Right ventricle myocardium superior (tissue), 1 donor: Measurements from ENCODE around the gene ROBO1. TPM values are rescaled to one million over a fixed set of nuclear protein-coding genes. Genes with fewer than 3 reads are reported as not detected.
A peak's percentile ranks its signal among the peaks of the same experiment; 100 is the strongest.

ENCODE experiments used
- ATAC-seq: fragments of 200-7000 bp; cut with Tn5 transposase; one replicate; pipeline ENCODE4 v1.9.1; 2020; ENCODE audit warnings: mild to moderate bottlenecking; ENCODE audit not compliant: poor library complexity
- DNase-seq: peaks from one replicate; pipeline ENCODE4 v3.0.0-alpha.2; 2020
- intact Hi-C: fragments of 100-400 bp; cut with DNase I; formaldehyde crosslinking; loops from one replicate; pipeline ENCODE4 v1.11.2; 2022
- total RNA-seq: library from RNA; stranded (reverse); fragmentation: NEBNext Ultra II Directional; extraction: Animal tissue kit (Norgen Biotek cat#: 25700); gene quantifications from one replicate; pipeline ENCODE4 v1.2.1, GENCODE V29; 2021
- donor health status: DM: no; HTN: yes; CAD: no; lungs with severe emphysema.

The ROBO1 gene
- total RNA-seq, 1 donor from 2014 or later: 6.7 TPM

GRCh38 chr3:79297245-79297960 is 470.4 kb downstream of the ROBO1 start:
- no peak for ATAC-seq

GRCh38 chr3:79286882-79287281 is 480.9 kb downstream of the ROBO1 start:
- intact Hi-C loops: no loop called here
- no peak for DNase-seq
- ATAC-seq: no peak

More at GRCh38 chr3:79297245-79297960, 470.4 kb downstream of the ROBO1 start:
- no peak for DNase-seq
- intact Hi-C loops: no loop called here

- no peak for DNase-seq
- intact Hi-C loops: no loop called here
These were observed 481.9 kb downstream of the ROBO1 start for GRCh38 chr3:79285871-79286270.

DNA sequence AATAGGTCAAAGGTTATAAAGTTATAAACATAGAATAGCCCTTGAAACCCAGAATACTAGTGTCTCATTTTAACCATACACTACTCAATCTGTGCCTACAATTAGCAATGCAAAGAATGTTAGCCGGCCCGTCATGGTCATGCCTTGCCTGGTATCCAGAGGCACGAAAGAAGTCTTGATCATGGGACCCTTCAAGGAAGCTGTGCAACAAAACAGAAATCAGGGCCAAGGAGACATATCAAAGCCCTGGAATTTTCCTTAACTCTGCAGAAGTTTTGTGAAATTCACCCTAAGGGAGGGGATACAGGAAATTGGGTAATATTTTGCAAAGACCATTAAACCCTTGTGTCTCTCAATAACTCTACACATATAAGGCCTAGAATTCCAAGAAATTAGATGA is 482.4 kb downstream of the ROBO1 start:
- ATAC-seq: no peak
- intact Hi-C loops: no loop called here
- DNase-seq: no peak

More at GRCh38 chr3:79285871-79286270, 481.9 kb downstream of the ROBO1 start:
- ATAC-seq: no peak

GRCh38 chr3:79284781-79285180 is 483.0 kb downstream of the ROBO1 start:
- DNase-seq: no peak
- intact Hi-C loops: no loop called here
- ATAC-seq: no peak

DNA sequence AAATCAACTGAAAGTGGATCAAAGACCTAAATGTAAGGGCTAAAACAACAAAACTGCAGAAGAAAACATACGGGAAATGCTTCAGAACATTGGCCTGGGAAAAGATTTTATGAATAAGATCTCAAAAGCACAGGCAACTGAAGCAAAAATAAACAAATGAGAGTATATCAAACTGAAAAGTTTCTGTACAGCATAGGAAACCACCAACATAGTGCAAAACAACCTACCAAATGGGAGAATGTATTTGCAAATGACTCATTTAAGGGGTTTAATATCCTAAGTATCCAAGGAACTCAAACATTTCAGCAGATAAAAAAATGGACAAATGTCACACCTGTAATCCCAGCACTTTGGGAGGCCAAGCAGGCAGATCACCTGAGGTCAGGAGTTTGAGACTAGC is 489.1 kb downstream of the ROBO1 start:
- intact Hi-C loops: no loop called here
- DNase-seq (no peak), ATAC-seq (no peak)

DNA sequence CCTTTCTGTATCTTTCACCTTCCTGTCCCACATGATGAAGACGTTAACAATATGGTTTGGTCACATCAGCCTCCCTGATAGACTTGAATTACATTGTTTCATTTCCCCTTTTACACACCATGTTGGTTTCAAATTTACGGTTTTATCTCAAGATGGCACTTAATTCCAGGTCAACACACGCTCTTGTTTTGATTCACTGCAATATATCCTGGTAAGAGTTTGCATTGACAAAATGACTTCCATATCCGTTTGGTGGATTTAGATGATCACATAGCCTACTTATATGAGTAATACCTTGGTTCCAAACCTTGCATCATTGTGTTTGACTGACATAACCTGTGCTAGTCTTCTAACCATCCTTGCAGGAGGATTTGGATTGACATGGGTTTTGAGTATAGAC is 499.4 kb downstream of the ROBO1 start:
- no peak for ATAC-seq

DNA sequence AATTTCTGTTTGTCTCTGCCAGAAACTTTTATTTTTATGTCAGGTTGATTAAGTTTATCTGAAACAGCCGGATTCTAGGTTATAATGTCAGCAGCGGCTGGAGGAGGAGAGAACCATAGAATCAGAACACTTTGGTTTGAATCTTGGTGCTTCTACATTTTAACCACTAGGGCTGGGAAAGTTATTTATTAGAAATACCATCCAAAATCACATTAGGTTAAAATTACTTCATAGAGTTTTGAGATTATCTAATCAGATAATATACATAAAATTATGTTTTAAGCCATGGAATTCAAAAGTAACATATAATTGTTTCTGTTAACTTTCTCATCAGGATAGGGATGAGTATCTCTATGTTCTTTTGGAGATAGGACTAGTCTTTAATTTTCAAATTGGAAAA is 502.9 kb downstream of the ROBO1 start:
- ATAC-seq: no peak
- intact Hi-C loops: no loop called here
- DNase-seq: no peak

More for the DNA sequence above, 499.4 kb downstream of the ROBO1 start:
- no peak for DNase-seq
- intact Hi-C loops: no loop called here

- intact Hi-C loops: no loop called here
- ATAC-seq: no peak
- no peak for DNase-seq
These were observed 504.4 kb downstream of the ROBO1 start for GRCh38 chr3:79263423-79263822.

- intact Hi-C loops: no loop called here
- ATAC-seq (peak; percentile 49), DNase-seq (no peak)
These were observed 509.3 kb downstream of the ROBO1 start for GRCh38 chr3:79258479-79258878.

DNA sequence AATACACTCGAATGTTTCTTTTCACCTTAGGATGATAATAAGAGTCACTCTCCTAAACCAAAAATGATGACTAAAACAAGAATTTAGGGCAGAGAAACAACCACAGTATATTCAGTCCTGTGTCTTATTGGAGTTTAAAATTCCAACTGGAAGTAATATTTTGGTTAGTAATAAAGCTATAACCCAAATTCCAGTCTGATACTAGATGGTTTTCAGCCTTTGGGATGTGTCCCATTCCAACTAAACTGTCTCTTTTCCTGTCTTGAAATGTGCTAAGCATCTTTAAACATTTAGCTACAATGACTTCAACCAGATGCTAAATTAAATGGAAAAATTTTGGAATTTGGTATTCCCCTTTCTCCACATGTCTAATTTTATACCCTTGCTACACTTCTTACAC is 510.0 kb downstream of the ROBO1 start:
- DNase-seq: no peak
- intact Hi-C loops: no loop called here
- no peak for ATAC-seq

GRCh38 chr3:79255702-79256101 is 512.1 kb downstream of the ROBO1 start:
- DNase-seq (no peak), ATAC-seq (no peak)
- intact Hi-C loops: no loop called here

- intact Hi-C loops: no loop called here
- DNase-seq (no peak), ATAC-seq (no peak)
These were observed 512.5 kb downstream of the ROBO1 start for GRCh38 chr3:79255292-79255691.

- ATAC-seq: no peak
These were observed 514.1 kb downstream of the ROBO1 start for GRCh38 chr3:79253704-79254103.

GRCh38 chr3:79253271-79253670 is 514.5 kb downstream of the ROBO1 start:
- no peak for DNase-seq
- no peak for ATAC-seq
- intact Hi-C loops: no loop called here

More at GRCh38 chr3:79253704-79254103, 514.1 kb downstream of the ROBO1 start:
- DNase-seq: no peak
- intact Hi-C loops: no loop called here

- intact Hi-C loops: no loop called here
- ATAC-seq (no peak), DNase-seq (no peak)
These were observed 517.1 kb downstream of the ROBO1 start for GRCh38 chr3:79250746-79251145.

- no peak for ATAC-seq
- intact Hi-C loops: no loop called here
- no peak for DNase-seq
These were observed 518.1 kb downstream of the ROBO1 start for GRCh38 chr3:79249701-79250100.

DNA sequence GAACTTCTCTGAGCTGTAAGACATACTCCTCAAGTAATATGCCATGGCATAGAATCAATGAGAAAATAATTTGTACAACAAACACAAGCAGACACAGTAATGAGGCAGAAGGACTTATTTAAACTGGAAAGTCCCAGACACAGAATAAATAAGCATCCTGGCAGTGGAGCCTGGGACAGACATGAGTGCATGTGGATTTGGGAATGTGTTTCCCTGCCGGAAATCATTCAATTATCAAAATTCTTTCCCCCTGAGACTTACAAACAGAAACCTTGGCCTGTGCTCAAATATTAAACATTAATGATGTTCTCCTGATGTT is 520.1 kb downstream of the ROBO1 start:
- ATAC-seq: peak; percentile 81
- intact Hi-C loops: no loop called here

DNA sequence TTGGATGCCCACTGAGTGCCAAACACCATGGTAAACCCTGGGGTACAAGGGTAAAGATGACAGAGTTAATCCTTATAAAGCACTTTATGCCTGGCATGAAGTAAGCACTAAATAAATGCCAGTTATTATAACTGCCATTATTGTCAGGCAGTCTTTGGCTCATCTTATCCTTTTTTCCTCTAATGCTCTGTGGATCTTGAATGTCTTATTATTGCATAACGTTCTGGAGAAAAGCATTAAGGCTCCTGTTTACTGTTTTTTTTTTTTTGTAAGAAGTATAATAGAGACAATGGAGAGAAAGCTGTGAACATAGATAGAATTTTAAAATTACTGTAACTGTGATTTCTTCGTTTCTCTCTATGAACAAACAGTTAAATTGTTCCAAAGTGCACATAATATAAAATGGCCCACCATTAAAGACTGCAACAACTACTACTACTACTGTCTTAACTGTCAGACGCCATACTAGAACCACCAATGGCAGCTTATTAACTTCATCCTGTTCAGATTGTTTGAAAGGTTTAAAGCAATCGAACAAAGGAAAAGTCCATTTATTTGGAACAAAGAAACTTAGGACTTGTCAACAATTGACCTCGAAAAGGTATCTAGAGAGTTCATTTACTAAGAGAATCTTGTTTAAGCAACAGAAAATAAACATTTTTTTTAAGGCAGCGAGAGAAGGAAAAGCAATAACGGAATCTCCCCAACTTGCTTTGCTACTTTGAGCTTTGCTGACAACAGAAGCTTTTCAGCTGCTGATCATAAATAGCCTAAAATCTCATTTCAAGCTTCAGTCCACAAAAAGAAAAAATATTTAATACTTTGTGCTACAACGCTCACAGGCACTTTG is 520.7 kb downstream of the ROBO1 start:
- DNase-seq: no peak
- intact Hi-C loops: no loop called here
- ATAC-seq: peak; percentile 76

More for the DNA sequence above, 520.1 kb downstream of the ROBO1 start:
- DNase-seq: no peak
